Measurements from ENCODE around the gene ENOX1. TPM values are rescaled to one million over a fixed set of nuclear protein-coding genes. Genes with fewer than 3 reads are reported as not detected.
A peak's percentile ranks its signal among the peaks of the same experiment; 100 is the strongest.

The ENOX1 gene
- total RNA-seq, 1 donor from 2014 or later: 1.7 TPM

DNA sequence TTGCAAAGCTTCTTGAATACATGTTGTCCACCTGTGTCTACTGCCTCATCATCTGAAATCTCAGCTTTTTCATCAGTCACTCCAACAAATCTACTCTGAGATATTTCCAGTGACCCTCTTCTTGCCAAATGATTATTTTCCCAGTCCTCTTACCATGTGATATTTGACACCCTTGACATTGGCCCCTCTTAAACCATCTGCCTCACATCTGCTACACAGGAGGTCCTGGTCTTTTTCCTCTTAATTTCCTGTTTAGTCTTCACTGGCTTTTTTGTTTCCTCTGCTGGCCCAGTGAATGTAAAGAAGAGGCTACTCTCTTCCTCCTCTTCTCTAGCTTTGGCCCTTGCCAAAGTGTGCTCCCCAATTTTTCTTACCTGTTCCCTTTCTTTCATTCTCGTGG, 544.7 kb downstream of the ENOX1 start:
- Mint-ChIP-seq H3K4me1 (ENCODE audit: unreplicated experiment) (peaks cover 38% of the 10 kb centered on the region), H3K27me3 (ENCODE audit: unreplicated experiment) (peaks cover 3% of the 10 kb centered on the region), H3K27ac (ENCODE audit: unreplicated experiment) (peak overlapping the region; percentile 83), H3K9me3 (ENCODE audit: unreplicated experiment) (no peaks in the 10 kb centered on the region), H3K4me3 (ENCODE audit: unreplicated experiment) (no peak overlapping the region), H3K36me3 (ENCODE audit: low read depth, unreplicated experiment) (no peaks in the 10 kb centered on the region)
- DNase-seq (ENCODE audit: low spot score): no peak
- TF ChIP-seq, protein P1, sequence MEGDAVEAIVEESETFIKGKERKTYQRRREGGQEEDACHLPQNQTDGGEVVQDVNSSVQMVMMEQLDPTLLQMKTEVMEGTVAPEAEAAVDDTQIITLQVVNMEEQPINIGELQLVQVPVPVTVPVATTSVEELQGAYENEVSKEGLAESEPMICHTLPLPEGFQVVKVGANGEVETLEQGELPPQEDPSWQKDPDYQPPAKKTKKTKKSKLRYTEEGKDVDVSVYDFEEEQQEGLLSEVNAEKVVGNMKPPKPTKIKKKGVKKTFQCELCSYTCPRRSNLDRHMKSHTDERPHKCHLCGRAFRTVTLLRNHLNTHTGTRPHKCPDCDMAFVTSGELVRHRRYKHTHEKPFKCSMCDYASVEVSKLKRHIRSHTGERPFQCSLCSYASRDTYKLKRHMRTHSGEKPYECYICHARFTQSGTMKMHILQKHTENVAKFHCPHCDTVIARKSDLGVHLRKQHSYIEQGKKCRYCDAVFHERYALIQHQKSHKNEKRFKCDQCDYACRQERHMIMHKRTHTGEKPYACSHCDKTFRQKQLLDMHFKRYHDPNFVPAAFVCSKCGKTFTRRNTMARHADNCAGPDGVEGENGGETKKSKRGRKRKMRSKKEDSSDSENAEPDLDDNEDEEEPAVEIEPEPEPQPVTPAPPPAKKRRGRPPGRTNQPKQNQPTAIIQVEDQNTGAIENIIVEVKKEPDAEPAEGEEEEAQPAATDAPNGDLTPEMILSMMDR (IDR thresholded peaks at IDR 0.05; ENCODE audit: unreplicated experiment): no peak

- Mint-ChIP-seq H3K27me3 (ENCODE audit: unreplicated experiment) (no peaks in the 10 kb centered on the region), H3K27ac (ENCODE audit: unreplicated experiment) (peak overlapping the region; percentile 57)
These were observed 546.5 kb downstream of the ENOX1 start for GRCh38 chr13:43240278-43240677.

GRCh38 chr13:43239275-43239840, 547.4 kb downstream of the ENOX1 start:
- Mint-ChIP-seq H3K9me3 (ENCODE audit: unreplicated experiment) (no peaks in the 10 kb centered on the region), H3K27ac (ENCODE audit: unreplicated experiment) (no peak overlapping the region), H3K4me1 (ENCODE audit: unreplicated experiment) (peaks cover 38% of the 10 kb centered on the region), H3K4me3 (ENCODE audit: unreplicated experiment) (no peak overlapping the region), H3K27me3 (ENCODE audit: unreplicated experiment) (no peaks in the 10 kb centered on the region), H3K36me3 (ENCODE audit: low read depth, unreplicated experiment) (no peaks in the 10 kb centered on the region)
- DNase-seq (ENCODE audit: low spot score): no peak
- TF ChIP-seq, protein P1 (IDR thresholded peaks at IDR 0.05; ENCODE audit: unreplicated experiment): no peak

More at GRCh38 chr13:43240278-43240677, 546.5 kb downstream of the ENOX1 start:
- Mint-ChIP-seq H3K9me3 (ENCODE audit: unreplicated experiment) (no peaks in the 10 kb centered on the region), H3K36me3 (ENCODE audit: low read depth, unreplicated experiment) (no peaks in the 10 kb centered on the region), H3K4me3 (ENCODE audit: unreplicated experiment) (no peak overlapping the region), H3K4me1 (ENCODE audit: unreplicated experiment) (peaks cover 38% of the 10 kb centered on the region)
- DNase-seq (ENCODE audit: low spot score): no peak
- TF ChIP-seq, protein P1 (IDR thresholded peaks at IDR 0.05; ENCODE audit: unreplicated experiment): no peak

DNA sequence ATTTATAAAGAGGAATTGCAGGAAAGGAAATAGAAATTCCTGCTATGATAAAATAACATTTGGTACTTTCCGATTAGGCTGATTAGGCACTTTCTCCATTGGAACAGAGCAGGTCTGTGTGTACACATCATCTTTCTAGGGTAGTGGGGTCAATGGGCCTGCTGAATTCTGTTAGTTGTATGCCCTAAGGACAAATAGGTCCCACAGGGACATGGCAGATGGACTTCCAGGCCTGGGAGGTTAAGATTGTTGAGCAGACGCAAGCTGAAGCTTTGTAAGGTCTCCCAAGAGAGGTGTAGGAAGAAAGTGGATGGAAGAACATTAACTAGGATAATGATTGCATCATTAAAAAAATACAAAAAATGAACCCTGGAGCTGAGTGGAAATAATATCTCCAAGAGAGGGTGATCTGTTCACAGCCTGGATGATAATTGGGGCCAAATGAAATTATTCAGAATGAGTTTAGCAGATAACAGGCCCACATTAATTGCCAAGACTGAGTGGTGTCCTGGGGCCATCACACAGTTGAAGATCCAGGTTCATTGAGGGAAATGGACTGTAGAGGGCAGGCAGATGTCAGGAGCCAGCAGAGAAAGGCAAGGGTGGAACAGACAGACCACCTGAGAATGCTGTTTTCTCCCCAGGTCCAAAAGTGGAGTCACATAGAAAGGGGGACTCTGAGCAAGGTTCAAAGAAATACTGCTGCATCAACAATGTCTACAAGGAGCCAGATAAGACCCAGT, 548.3 kb downstream of the ENOX1 start:
- Mint-ChIP-seq H3K9me3 (ENCODE audit: unreplicated experiment) (no peaks in the 10 kb centered on the region), H3K27ac (ENCODE audit: unreplicated experiment) (no peak overlapping the region), H3K4me1 (ENCODE audit: unreplicated experiment) (peaks cover 32% of the 10 kb centered on the region), H3K27me3 (ENCODE audit: unreplicated experiment) (no peaks in the 10 kb centered on the region), H3K4me3 (ENCODE audit: unreplicated experiment) (no peak overlapping the region), H3K36me3 (ENCODE audit: low read depth, unreplicated experiment) (no peaks in the 10 kb centered on the region)
- no peak for DNase-seq (ENCODE audit: low spot score)
- TF ChIP-seq, protein P1 (IDR thresholded peaks at IDR 0.05; ENCODE audit: unreplicated experiment): no peak

DNA sequence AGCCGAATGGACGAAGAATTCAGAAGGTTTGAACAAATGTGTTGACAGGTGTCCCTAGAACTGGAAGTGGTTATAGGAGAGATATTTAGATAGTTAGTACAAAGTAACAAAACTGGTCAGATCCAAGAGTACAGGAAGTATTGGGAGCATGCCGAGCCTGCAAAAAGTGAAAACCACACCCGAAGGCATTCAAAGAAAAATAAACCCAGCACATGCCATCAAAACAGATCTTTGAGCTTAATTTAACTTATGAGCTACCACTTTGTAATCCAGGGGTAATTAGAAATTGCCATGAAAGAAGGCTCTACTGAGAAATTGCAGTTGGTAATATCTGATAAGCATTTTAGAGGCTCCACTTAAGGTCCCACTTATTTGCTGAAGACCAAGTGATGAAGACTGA, 549.2 kb downstream of the ENOX1 start:
- TF ChIP-seq, protein P1 (IDR thresholded peaks at IDR 0.05; ENCODE audit: unreplicated experiment): no peak
- H3K27ac Mint-ChIP-seq (ENCODE audit: unreplicated experiment): no peak overlapping the region
- no peaks in the 10 kb centered on the region for H3K9me3 Mint-ChIP-seq (ENCODE audit: unreplicated experiment)
- DNase-seq (ENCODE audit: low spot score): no peak
- H3K27me3 Mint-ChIP-seq (ENCODE audit: unreplicated experiment): no peaks in the 10 kb centered on the region
- peaks cover 26% of the 10 kb centered on the region for H3K4me1 Mint-ChIP-seq (ENCODE audit: unreplicated experiment)
- no peaks in the 10 kb centered on the region for H3K36me3 Mint-ChIP-seq (ENCODE audit: low read depth, unreplicated experiment)
- H3K4me3 Mint-ChIP-seq (ENCODE audit: unreplicated experiment): no peak overlapping the region
